Stimulated activated CD4-positive, alpha-beta T cell treated with anti-CD3 and anti-CD28 coated beads, Interleukin-1b, Interleukin-23, amount 100 ng/mL, for 1 hour (primary cell): Measurements from ENCODE around the gene RSL1D1.
"Not testable (repeated sequence)": the region's sequence is repeated elsewhere in the genome, so short reads cannot be mapped to it uniquely, and the experiment has no call there.

Experiments used
- DNase-seq, 2 donors: peaks; one replicate each; pipeline ENCODE4 v3.0.0-alpha.2; 2020; ENCODE audit warnings: low read depth in 2 of 2

Gene RSL1D1

DNA sequence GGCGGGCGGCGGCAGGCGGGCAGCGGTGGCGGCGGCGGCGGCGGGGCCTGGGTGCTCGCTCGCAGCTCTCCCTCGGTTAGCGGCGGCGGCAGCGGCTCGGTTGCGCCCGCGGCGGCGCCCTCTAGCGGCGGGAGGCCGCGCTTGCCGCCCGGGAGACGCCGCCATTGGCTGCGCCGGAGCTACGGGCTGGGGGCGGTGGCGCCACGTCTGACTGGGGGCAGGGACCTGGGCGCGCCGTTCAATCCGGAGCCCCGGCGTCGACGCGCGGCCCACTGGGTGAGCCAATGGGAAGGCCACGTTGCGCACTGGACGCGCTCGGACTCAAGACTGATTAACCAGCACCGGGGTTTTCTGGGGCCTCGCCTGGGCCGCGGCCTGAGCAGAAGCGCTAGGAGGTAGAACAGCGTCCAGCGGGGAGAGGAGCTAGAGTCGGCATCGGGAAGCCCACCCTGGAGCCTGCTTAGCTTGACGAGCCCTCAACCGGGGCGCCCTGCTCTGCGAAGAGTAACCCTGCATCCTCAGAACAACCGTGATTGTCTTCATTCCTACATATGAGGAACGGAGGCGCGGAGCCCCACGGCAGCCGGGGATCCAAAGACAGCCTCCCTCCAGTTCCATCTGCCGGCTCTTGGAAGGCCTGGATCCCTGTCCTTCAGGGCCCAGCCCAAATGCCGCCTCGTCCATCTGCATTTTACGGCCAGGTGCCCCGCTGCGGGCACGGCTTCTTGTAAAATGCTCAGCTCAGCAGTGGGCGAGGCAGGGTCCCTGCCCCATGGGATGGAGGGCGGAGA lies 54.0 kb downstream of the RSL1D1 start, which contains the start of gene ZC3H7A:
ZC3H7A (minus strand) TSS at position 93 of the 791 bp plus-strand sequence. CDS start 14,904 bp downstream, outside the sequence.
- peak; percentile 79 to 87 for DNase-seq

DNA sequence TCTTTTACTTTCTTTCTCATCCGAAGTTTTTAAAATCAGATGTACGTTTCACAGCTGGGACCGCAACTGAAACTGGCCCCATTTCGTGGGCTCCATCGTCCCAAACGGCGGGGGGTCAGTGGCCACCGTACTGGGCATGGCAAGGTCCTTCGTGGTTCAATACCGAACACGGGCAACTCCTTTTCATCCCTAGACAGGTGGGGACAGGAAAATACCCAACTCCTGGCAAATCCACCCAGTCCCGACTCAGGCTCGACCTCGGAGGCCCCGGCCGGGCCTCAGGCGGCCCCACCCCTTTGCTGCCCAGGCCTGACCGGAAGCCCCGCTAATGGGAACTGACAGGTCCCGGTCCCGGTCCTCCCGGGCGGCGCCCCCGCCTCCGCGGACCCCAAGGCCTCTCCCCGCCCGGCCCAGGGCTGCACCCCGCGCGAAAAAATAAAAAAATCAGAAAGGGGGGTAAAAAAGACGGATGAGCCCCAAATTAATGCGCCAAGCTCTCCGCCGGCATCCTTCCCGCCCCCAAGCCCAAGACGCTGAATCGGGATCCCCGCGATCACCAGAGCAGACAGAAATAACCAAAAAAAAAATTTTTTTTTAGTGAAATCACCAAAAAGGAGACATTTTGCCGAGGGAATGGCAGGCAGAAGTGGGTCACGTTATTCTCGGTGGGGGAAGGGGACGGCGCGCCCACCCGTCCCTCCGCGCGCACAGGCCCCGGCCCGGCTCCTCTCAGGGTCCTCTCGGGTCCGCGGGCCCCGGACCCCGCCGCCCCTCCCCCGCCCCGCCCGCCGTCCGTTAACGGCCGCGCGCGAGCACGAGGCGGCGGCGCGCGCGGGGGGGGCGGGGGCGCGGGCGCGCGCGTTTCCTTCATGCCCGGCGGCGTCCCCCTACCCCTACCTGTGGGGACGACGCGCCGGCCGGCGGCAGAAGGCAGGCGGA lies 54.8 kb downstream of the RSL1D1 start:
- DNase-seq, result no peak

DNA sequence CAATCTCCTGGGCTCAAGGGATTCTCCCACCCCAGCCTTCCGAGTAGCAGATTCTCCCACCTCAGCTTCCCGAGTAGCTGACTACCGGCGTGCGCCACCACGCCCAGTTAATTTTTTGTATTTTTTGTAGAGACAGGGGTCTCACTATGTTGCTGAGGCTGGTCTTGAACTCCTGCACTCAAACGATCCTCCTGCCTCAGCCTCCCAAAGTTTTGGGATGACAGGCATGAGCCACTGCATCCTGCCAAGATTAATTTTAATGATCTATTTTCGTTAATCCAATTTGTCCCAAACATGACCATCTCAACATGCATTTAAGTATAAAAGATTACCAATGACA lies 55.5 kb downstream of the RSL1D1 start:
- no peak for DNase-seq

DNA sequence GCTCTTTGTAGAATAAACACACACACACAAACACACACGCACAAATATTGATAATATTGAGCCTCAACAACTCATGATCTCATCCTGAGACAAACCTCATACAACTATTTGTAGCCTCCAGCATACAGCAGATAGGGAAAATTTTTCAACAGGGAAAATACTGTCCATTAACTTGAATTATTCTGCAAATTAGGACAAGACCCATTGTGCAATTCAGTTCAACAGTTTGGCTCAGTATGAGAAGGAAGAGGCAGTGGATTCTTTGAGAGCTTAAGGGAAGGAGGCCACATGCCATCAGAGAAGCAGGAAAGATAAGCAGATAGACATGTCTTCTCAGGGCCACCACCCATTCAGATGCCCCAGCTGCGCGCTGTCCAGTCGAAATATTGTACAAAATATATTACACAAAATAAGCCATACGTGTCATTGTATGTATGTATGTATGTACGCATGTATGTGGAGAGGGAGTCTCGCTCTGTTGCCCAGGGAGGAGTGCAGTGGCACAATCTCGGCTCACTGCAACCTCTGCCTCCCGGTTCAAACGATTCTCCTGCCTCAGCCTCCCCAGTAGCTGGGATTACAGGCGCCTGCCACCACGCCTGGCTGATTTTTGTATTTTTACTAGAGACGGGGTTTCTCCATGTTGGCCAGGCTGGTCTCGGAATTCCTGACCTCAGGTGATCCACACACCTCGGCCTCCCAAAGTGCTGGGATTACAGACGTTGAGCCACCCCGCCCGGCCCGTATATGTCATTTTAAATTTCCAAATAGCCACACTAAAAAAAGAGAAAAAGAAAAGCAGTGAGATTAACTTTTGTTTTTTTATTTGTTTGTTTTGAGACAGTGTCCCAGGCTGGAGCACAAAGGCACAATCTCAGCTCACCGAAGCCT lies 56.1 kb downstream of the RSL1D1 start:
- DNase-seq, result no peak

DNA sequence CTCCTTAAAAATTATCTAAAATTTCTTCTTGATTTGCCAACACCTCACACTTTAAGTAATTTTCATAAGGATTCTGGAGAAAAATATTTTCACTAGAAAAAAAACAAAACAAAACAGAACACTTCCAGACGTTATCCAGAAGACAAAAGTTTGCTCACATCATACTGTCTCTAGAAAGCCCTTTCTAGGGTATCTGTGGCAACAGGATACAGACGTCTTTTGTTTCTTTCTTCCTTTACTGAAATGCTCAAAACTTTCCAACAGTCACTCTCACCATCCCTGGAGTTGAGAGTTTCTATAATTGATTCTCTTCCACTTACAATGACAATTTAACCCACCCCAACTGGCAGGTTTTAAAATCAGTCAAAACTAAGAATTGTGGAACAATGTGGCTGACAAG lies 56.9 kb downstream of the RSL1D1 start:
- no peak for DNase-seq

DNA sequence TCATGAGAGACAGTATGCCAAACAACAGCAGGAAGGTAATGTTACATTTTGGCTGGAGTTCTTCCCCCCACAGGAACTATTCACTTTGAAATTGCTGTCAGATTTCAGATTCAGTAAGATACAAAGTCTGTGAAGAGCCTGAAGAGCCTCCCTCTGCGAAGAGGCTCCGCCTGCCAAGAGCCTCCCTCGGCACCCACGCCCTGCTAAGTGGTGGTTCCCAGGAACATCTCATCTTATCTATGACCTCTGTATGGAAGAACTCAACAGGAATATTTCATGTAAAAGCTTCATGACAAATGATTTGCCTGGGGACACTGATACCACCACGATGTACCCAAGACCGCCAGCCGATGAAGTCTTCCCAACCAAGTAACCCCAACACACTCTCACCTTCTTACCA lies 57.5 kb downstream of the RSL1D1 start:
- DNase-seq, result no peak

DNA sequence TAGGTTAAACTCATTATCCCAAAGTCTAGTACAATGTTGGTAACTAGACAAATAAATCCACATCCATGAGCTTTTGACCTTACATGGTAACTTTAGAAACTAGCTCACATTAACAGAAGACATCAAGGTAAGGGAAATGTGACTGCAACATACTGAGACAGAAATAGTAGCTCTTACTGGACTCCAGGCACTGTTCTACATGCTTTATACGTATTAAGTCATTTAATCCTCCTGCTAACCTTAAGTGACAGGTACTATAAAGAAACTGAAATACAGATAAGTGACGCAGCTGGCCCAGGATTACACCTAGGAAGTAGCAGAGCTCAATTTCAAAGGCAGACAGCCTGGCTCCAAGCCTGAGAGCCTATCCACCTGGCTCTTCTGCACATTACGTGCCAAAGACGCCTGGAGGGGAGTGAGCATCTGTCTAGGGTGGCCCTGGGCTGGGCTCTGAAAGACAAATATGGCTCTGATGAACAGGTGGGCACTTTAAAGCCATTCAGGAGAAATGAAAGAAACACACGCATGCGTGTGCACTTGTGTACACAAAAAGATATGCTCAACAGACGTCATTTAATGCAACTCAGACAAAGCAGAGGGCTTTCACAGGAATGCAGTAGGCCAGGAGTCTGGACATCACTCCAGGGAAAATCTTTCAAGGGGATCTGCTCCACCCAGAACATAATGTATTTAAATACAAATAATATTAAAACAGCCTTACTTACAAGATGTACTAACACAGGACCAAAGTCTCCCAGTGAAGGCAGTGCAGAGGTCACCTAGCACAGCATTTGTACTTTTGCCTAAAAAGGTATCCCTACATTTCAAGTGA lies 58.7 kb downstream of the RSL1D1 start:
- no peak for DNase-seq

DNA sequence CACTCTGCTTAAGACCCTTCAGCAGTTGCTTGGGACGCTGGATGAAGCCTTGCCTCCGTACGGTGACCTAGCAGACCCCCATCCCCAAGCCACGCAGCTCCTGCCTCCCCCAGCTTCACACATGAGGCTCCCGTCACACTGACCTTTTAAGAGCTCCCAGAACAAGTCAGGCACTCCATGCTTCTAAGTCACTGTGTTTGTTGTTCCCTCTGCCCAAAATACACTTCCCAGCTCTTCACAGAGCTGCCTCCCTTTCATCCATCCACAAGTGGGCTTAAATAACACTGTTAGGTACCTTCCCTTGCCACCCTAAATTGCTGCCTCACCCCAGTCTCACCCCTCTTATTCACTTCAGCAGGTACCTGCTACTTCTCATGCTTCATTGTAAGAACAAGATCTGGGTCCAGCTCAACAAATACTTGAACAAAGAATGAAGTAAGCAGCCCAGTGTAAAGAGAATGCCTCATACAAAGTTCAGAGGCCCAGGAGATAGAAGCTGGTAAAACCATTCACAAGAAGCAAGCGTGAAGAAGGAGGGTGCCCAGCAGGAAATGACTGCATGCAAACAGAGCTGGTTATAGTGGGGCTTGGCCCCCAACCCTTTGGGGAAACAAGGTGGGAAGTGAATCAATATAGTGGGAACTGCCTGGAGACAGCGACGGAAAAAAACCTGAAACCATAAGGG lies 60.1 kb downstream of the RSL1D1 start:
- no peak for DNase-seq

DNA sequence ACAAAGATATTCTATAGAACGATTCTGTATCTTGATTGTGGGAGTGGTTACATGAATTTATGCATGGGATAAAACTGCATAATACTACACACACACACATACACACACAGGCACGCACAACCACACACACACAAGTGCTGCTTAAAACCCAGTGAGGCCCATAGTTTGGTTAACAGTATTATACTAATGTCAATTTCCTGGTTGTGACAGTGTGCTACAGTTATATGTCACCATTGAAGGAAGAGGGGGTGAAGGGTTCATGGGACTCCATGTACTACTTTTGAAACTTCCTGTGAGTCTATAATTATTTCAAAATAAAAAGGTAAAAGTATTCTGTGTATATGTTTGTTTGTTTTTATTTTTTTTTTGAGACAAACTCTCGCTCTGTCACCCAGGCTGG lies 62.4 kb downstream of the RSL1D1 start:
- no peak for DNase-seq

DNA sequence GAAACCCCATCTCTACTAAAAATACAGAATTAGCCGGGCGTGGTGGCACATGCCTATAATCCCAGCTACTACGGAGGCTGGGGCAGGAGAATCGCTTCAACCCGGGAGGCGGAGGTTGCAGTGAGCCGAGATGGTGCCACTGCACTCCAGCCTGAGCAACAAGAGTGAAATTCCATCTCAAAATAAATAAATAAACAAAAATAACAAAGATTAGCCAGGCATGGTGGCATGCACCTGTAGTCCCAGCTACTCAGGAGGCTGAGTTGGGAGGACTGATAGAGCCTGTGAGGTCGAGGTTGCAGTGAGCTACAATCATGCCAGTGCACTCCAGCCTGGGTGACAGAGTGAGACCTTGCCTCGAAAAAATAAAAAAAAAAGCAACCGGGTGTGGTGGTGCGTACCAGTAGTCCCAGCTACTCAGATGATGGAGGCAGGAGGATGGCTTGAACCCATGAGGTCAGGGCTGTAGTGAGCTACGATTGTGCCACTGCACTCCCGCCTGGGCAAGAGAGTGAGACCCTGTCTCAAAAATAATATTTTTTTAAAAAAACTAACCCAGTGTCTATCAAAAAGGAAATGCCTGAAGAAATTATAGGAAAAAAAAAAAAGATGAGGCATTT lies 66.3 kb downstream of the RSL1D1 start:
- not testable (repeated sequence) for DNase-seq

DNA sequence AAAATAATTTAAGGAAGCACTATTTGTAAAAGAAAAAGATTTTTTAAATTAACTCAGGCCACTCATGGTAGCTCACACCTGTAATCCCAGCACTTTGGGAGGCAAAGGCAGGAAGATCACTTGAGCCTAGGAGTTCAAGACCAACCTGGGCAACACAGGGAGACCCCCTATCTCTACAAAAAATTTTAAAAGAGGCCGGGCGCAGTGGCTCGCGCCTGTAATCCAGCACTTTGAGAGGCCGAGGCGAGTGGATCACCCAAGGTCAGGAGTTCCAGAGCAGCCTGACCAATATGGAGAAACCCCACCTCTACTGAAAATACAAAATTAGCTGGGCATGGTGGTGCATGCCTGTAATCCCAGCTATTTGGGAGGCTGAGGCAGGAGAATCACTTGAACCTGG lies 67.0 kb downstream of the RSL1D1 start:
- not testable (repeated sequence) for DNase-seq

DNA sequence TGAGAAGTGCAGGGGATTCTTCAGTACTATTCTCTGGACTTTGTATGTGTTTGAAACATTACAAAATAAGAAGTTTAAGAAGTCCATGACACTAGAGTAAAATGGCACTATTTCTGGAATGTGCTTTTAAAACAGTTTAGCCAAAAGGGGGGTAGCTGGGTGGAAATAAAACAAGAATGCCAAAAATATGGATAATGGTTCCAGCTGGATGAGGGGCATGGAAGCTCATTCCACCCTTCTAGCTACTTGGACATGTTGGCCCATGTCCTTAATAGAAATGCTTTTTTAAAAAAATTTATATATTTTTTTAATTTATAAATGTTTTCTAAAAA lies 67.3 kb downstream of the RSL1D1 start:
- DNase-seq, result no peak
